ENCODE measurements around the gene LIME1. TPM values are rescaled to one million over a fixed set of nuclear protein-coding genes. Genes with fewer than 3 reads are reported as not detected.
"Not testable (repeated sequence)": the region's sequence is repeated elsewhere in the genome, so short reads cannot be mapped to it uniquely, and the experiment has no call there.

LIME1 gene
- polyA plus RNA-seq, 4 donors, result 3.4 to 17.9 (median 12.8) TPM

GRCh38 chr20:63706852-63707557, 29.5 kb upstream of the LIME1 start:
- no peak for DNase-seq (ENCODE audit: low read depth in 4 of 4, low spot score in 2 of 4)

GRCh38 chr20:63707558-63708300, 28.7 kb upstream of the LIME1 start, which contains the start of the genes ARFRP1 and ZGPAT:
Gene ARFRP1 (minus strand): TSS chr20:63707976. CDS start chr20:63707091, 885 bp downstream.
Gene ZGPAT (plus strand): TSS chr20:63708039. CDS start chr20:63708581, 542 bp downstream.
- DNase-seq (ENCODE audit: low read depth in 4 of 4, low spot score in 2 of 4), result peak in 3 of 4 donors; percentile 63 to 76 (median 70)

GRCh38 chr20:63708301-63709148, 27.9 kb upstream of the LIME1 start:
- no peak for DNase-seq (ENCODE audit: low read depth in 4 of 4, low spot score in 2 of 4)

- DNase-seq (ENCODE audit: low read depth in 4 of 4, low spot score in 2 of 4), result no peak
These were observed 27.3 kb upstream of the LIME1 start for GRCh38 chr20:63709149-63709527.

- no peak for DNase-seq (ENCODE audit: low read depth in 4 of 4, low spot score in 2 of 4)
These were observed 25.3 kb upstream of the LIME1 start for GRCh38 chr20:63711085-63711645.

- no peak for DNase-seq (ENCODE audit: low read depth in 4 of 4, low spot score in 2 of 4)
These were observed 24.3 kb upstream of the LIME1 start for GRCh38 chr20:63712191-63712590.

GRCh38 chr20:63714858-63715257, 21.6 kb upstream of the LIME1 start:
- DNase-seq (ENCODE audit: low read depth in 4 of 4, low spot score in 2 of 4), result no peak

GRCh38 chr20:63718996-63719395, 17.5 kb upstream of the LIME1 start:
- DNase-seq (ENCODE audit: low read depth in 4 of 4, low spot score in 2 of 4), result no peak

- not testable (repeated sequence) for DNase-seq (ENCODE audit: low read depth in 4 of 4, low spot score in 2 of 4)
These were observed 13.4 kb upstream of the LIME1 start for GRCh38 chr20:63722967-63723622.

GRCh38 chr20:63730189-63730733, 6.2 kb upstream of the LIME1 start:
- DNase-seq (ENCODE audit: low read depth in 4 of 4, low spot score in 2 of 4), result not testable (repeated sequence)

- DNase-seq (ENCODE audit: low read depth in 4 of 4, low spot score in 2 of 4), result no peak
These were observed 5.1 kb upstream of the LIME1 start for GRCh38 chr20:63731410-63731809.

GRCh38 chr20:63732118-63733095, 4.1 kb upstream of the LIME1 start:
- no peak for DNase-seq (ENCODE audit: low read depth in 4 of 4, low spot score in 2 of 4)

GRCh38 chr20:63733117-63733516, 3.3 kb upstream of the LIME1 start:
- DNase-seq (ENCODE audit: low read depth in 4 of 4, low spot score in 2 of 4), result no peak

GRCh38 chr20:63733579-63734081, 2.8 kb upstream of the LIME1 start:
- DNase-seq (ENCODE audit: low read depth in 4 of 4, low spot score in 2 of 4), result no peak

- no peak for DNase-seq (ENCODE audit: low read depth in 4 of 4, low spot score in 2 of 4)
These were observed 2.1 kb upstream of the LIME1 start for GRCh38 chr20:63734111-63734945.

- no peak for DNase-seq (ENCODE audit: low read depth in 4 of 4, low spot score in 2 of 4)
These were observed 1.3 kb upstream of the LIME1 start for GRCh38 chr20:63734946-63735858.
